HG02642 (cell line): ENCODE measurements around the gene EFNA5.

Source experiments
- ATAC-seq: cut with Tn5 transposase; IDR thresholded peaks from one replicate; pipeline ENCODE4 v1.9.1; 2021; ENCODE audit warnings: mild to moderate bottlenecking; ENCODE audit not compliant: unreplicated experiment, poor library complexity

The EFNA5 gene

GRCh38 chr5:107652408-107652807, 18.3 kb downstream of the EFNA5 start:
- no peak for ATAC-seq

- ATAC-seq = no peak
Measured at GRCh38 chr5:107651325-107651724, 19.4 kb downstream of the EFNA5 start.

- no peak for ATAC-seq
Measured at GRCh38 chr5:107646418-107646817, 24.3 kb downstream of the EFNA5 start.

GRCh38 chr5:107640568-107640967, 30.2 kb downstream of the EFNA5 start:
- no peak for ATAC-seq

GRCh38 chr5:107639990-107640389, 30.7 kb downstream of the EFNA5 start:
- no peak for ATAC-seq

GRCh38 chr5:107636555-107636954, 34.2 kb downstream of the EFNA5 start:
- no peak for ATAC-seq

GRCh38 chr5:107636068-107636467, 34.7 kb downstream of the EFNA5 start:
- ATAC-seq = no peak

- no peak for ATAC-seq
Measured at GRCh38 chr5:107634981-107635848, 35.5 kb downstream of the EFNA5 start.

- no peak for ATAC-seq
Measured at GRCh38 chr5:107633171-107633901, 37.4 kb downstream of the EFNA5 start.

- ATAC-seq = no peak
Measured at GRCh38 chr5:107631805-107632362, 38.9 kb downstream of the EFNA5 start.

- no peak for ATAC-seq
Measured at GRCh38 chr5:107630184-107630583, 40.6 kb downstream of the EFNA5 start.

GRCh38 chr5:107624235-107624634, 46.5 kb downstream of the EFNA5 start:
- ATAC-seq = no peak

GRCh38 chr5:107621089-107621488, 49.6 kb downstream of the EFNA5 start:
- ATAC-seq = no peak

GRCh38 chr5:107619781-107620180, 51.0 kb downstream of the EFNA5 start:
- ATAC-seq = no peak

- ATAC-seq = no peak
Measured at GRCh38 chr5:107618242-107618641, 52.5 kb downstream of the EFNA5 start.

- no peak for ATAC-seq
Measured at GRCh38 chr5:107617052-107617451, 53.7 kb downstream of the EFNA5 start.

- no peak for ATAC-seq
Measured at GRCh38 chr5:107616213-107616612, 54.5 kb downstream of the EFNA5 start.

- no peak for ATAC-seq
Measured at GRCh38 chr5:107615299-107615817, 55.4 kb downstream of the EFNA5 start.

GRCh38 chr5:107612541-107612940, 58.2 kb downstream of the EFNA5 start:
- ATAC-seq = no peak

- ATAC-seq = no peak
Measured at GRCh38 chr5:107610798-107611197, 59.9 kb downstream of the EFNA5 start.
